OCI-LY1 (cell line): ENCODE results near the gene ANKRD33.

ENCODE experiments used
- H2AFZ ChIP-seq: fragments of 200-600 bp; sonication (generic), shearing (Covaris generic); 2 replicates; pipeline ENCODE4 v1.6.0; 2014; ENCODE audit warnings: antibody characterized with exemption, mild to moderate bottlenecking, low read length
- H3F3A ChIP-seq: fragments of 200-600 bp; sonication (generic), shearing (Covaris generic); 2 replicates; pipeline ENCODE4 v1.6.0; 2014; ENCODE audit warnings: mild to moderate bottlenecking, antibody characterized with exemption, low read length, moderate library complexity; ENCODE audit not compliant: insufficient read depth
- H3K27ac ChIP-seq: fragments of 200-600 bp; sonication (generic); 2 replicates; pipeline ENCODE4 v1.5.1; 2014; ENCODE audit warnings: low read length, mixed run types, mild to moderate bottlenecking, low read depth; ENCODE audit not compliant: poor library complexity, severe bottlenecking
- H3K27me3 ChIP-seq: fragments of 200-600 bp; sonication (generic); 2 replicates; pipeline ENCODE4 v1.6.0; 2014; ENCODE audit warnings: antibody characterized with exemption, mild to moderate bottlenecking, low read length, moderate library complexity; ENCODE audit not compliant: insufficient read depth
- H3K36me3 ChIP-seq: fragments of 200-600 bp; sonication (generic); 2 replicates; pipeline ENCODE4 v1.6.1; 2014; ENCODE audit warnings: mild to moderate bottlenecking, antibody characterized with exemption, low read length, moderate library complexity, mixed read lengths; ENCODE audit not compliant: insufficient read depth
- H3K4me1 ChIP-seq: fragments of 200-600 bp; sonication (generic); 2 replicates; pipeline ENCODE4 v1.5.1; 2014; ENCODE audit warnings: mild to moderate bottlenecking, low read length, moderate library complexity; ENCODE audit not compliant: insufficient read depth, severe bottlenecking
- H3K4me2 ChIP-seq: fragments of 200-600 bp; sonication (generic), shearing (Covaris generic); 2 replicates; pipeline ENCODE4 v1.6.1; 2014; ENCODE audit warnings: low read length
- H3K4me3 ChIP-seq: fragments of 200-600 bp; sonication (generic); 2 replicates; pipeline ENCODE4 v1.5.1; 2014; ENCODE audit warnings: low read length, low read depth, mild to moderate bottlenecking, mixed read lengths; ENCODE audit not compliant: poor library complexity, severe bottlenecking
- H3K79me2 ChIP-seq: fragments of 200-600 bp; shearing (Covaris generic); 2 replicates; pipeline ENCODE4 v1.6.1; 2016; ENCODE audit warnings: mixed run types, low read length, mixed read lengths; ENCODE audit not compliant: insufficient read depth
- H3K9ac ChIP-seq: fragments of 200-600 bp; sonication (generic), shearing (Covaris generic); 2 replicates; pipeline ENCODE4 v1.6.1; 2014; ENCODE audit warnings: mild to moderate bottlenecking, low read length, mixed read lengths
- H3K9me2 ChIP-seq: fragments of 200-600 bp; sonication (generic), shearing (Covaris generic); 2 replicates; pipeline ENCODE4 v1.6.1; 2014; ENCODE audit warnings: low read depth, mild to moderate bottlenecking, low read length, mixed read lengths
- H3K9me3 ChIP-seq: fragments of 200-600 bp; shearing (Covaris generic); 2 replicates; pipeline ENCODE4 v1.6.1; 2014; ENCODE audit warnings: low read length, mixed read lengths
- H4K20me1 ChIP-seq: fragments of 200-600 bp; sonication (generic), shearing (Covaris generic); 2 replicates; pipeline ENCODE4 v1.6.0; 2016; ENCODE audit warnings: mild to moderate bottlenecking, low read length; ENCODE audit not compliant: insufficient read depth
- CTCF ChIP-seq: fragments of 200-600 bp; sonication (generic), shearing (Covaris generic); IDR thresholded peaks from 2 replicates; pipeline ENCODE4 v1.5.1; 2017; ENCODE audit warnings: mild to moderate bottlenecking, antibody characterized with exemption, low read length, moderate library complexity, mixed read lengths
- EZH2 ChIP-seq: fragments of 200-600 bp; sonication (generic), shearing (Covaris generic); IDR thresholded peaks from 2 replicates; pipeline ENCODE4 v1.8.0; 2017; ENCODE audit warnings: borderline replicate concordance, mixed run types, mild to moderate bottlenecking, antibody characterized with exemption, low read length, moderate library complexity, mixed read lengths

The ANKRD33 gene

DNA sequence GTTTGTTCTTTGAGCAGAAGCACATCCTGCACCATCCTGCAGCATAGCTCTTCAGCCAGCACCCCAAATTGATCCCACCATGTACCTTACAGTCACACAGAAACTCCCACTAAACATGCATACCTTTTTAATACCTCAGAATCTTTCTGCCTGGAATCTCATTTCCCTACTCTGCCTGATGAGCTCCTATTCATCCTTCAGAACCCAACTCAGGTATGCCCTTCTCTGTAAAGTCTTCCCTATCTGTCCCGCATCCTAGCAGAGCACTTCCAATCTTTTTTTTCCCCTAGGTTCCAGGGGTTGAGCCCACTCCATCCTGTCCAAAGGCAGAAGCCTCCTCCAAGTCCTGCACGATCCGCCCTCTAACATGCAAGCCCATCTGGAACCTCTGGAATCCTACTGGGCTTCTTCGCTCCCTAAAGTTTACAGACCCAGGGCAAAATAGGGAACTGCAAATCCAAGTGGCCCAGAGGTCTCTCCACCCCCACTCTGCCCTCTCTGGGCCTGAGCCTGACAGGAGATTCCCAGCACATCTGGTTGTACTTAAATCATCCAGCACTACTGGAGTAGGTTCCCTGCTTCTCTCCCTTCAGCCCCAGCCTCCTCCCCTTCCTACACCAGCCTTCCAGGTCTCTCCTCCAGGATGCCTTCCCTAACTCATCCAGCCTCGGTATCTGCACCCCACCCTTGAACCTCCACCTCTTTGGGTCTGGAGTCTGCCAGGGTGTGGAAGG is 35.3 kb upstream of the ANKRD33 start:
- no peaks in the 10 kb centered on the region for H3F3A ChIP-seq
- H3K4me2 ChIP-seq = no peak overlapping the region
- no peaks in the 10 kb centered on the region for H3K9me2 ChIP-seq
- TF ChIP-seq CTCF = no peak
- TF ChIP-seq EZH2 = no peak
- H4K20me1 ChIP-seq = no peaks in the 10 kb centered on the region
- H3K27ac ChIP-seq = no peak overlapping the region
- no peak overlapping the region for H3K9ac ChIP-seq
- no peak overlapping the region for H3K4me3 ChIP-seq
- no peaks in the 10 kb centered on the region for H3K27me3 ChIP-seq
- H3K79me2 ChIP-seq = no peaks in the 10 kb centered on the region
- no peak overlapping the region for H2AFZ ChIP-seq
- no peaks in the 10 kb centered on the region for H3K4me1 ChIP-seq
- H3K36me3 ChIP-seq = no peaks in the 10 kb centered on the region
- no peaks in the 10 kb centered on the region for H3K9me3 ChIP-seq

- Histone ChIP-seq H2AFZ (no peak overlapping the region), H3K27me3 (no peaks in the 10 kb centered on the region; the same call in 1 of the 2 replicates), H3K27ac (no peak overlapping the region), H3K79me2 (no peaks in the 10 kb centered on the region), H3K36me3 (no peaks in the 10 kb centered on the region), H3F3A (no peaks in the 10 kb centered on the region), H4K20me1 (no peaks in the 10 kb centered on the region), H3K9ac (no peak overlapping the region), H3K4me3 (no peak overlapping the region), H3K4me1 (no peaks in the 10 kb centered on the region), H3K9me2 (no peaks in the 10 kb centered on the region), H3K4me2 (no peak overlapping the region), H3K9me3 (no peaks in the 10 kb centered on the region)
- TF ChIP-seq CTCF (no peak), EZH2 (no peak)
Observed at GRCh38 chr12:51855586-51856428, 32.1 kb upstream of the ANKRD33 start.

GRCh38 chr12:51860986-51861385 is 26.9 kb upstream of the ANKRD33 start:
- H3K27me3 ChIP-seq = no peaks in the 10 kb centered on the region; the same call in 1 of the 2 replicates
- no peak for TF ChIP-seq EZH2
- TF ChIP-seq CTCF = no peak

More at GRCh38 chr12:51860986-51861385, 26.9 kb upstream of the ANKRD33 start:
- H3K9me3 ChIP-seq = no peaks in the 10 kb centered on the region
- H3K4me2 ChIP-seq = no peak overlapping the region
- H3K36me3 ChIP-seq = no peaks in the 10 kb centered on the region
- H3K9me2 ChIP-seq = no peaks in the 10 kb centered on the region
- no peaks in the 10 kb centered on the region for H4K20me1 ChIP-seq
- no peak overlapping the region for H3K27ac ChIP-seq
- H3K9ac ChIP-seq = no peak overlapping the region
- H2AFZ ChIP-seq = no peak overlapping the region
- H3K4me3 ChIP-seq = no peak overlapping the region
- no peaks in the 10 kb centered on the region for H3F3A ChIP-seq
- no peaks in the 10 kb centered on the region for H3K4me1 ChIP-seq
- no peaks in the 10 kb centered on the region for H3K79me2 ChIP-seq
